Breast epithelium (tissue), 3 donors: ENCODE measurements around the gene CCDC187.

Experiments
- POLR2A ChIP-seq: fragments of 450-650 bp; IDR thresholded peaks from one replicate; pipeline ENCODE4 v1.6.1; 2016; ENCODE audit warnings: antibody characterized with exemption, mild to moderate bottlenecking, moderate library complexity
- POLR2AphosphoS5 ChIP-seq, 3 donors: sonication (generic); formaldehyde crosslinking; IDR thresholded peaks; one replicate each; pipeline ENCODE4 v1.6.1; 2017; ENCODE audit warnings: antibody characterized with exemption in 3 of 3
- TF ChIP-seq, protein P1 (sequence below), 3 donors: fragments of 450-650 bp; IDR thresholded peaks; one replicate each; pipeline ENCODE4 v1.5.1; 2016 to 2017; ENCODE audit warnings: antibody characterized with exemption in 3 of 3, mild to moderate bottlenecking in 3 of 3, moderate library complexity in 3 of 3

DNA sequence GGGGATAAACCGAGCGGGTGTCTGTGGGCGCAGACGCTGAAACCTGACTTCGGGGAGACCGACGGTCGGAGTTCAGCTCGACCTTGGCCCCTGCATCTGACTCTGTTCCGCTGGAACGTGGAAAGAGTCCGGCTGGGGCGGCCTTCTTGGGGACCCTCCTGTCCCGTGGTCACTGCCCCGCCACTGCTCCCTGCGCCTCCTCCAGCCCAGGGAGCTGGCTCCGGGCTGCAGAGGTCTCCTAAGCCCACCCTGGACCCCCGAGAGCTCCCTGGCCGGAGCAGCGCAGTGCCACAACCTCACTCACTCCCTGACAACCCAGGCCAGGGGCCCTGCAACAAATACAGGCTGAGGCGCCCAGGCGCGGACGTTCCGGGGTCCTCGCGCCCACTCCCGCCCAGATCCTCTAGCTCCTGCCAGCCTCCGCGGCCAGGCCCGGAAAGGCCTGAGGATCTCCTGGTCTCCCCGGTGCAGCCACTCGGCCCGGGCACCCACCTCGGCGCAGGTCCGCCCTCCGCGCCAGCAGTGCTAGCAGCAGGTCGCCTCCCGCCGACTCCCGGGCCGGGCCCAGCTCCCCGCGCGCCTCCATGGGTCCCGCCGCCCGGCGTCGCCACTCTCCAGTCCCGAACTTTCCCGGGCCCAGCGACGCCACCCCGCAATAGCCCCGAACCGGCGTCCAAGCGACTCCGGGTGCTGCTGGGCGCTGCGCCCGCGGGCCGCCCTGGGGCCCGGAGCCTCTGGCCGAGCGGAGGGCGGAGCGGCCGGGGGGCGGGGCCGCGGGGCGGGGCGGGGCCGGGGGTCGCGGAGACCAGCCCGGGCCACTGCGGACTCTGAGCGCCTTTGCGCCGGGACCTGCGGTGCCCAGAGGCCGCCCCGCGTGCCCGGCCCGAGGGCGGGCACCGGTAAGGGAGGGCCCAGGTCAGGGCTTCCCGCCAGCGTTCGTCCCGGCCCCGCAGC, 101.2 kb downstream of the CCDC187 start:
- TF ChIP-seq, protein P1, sequence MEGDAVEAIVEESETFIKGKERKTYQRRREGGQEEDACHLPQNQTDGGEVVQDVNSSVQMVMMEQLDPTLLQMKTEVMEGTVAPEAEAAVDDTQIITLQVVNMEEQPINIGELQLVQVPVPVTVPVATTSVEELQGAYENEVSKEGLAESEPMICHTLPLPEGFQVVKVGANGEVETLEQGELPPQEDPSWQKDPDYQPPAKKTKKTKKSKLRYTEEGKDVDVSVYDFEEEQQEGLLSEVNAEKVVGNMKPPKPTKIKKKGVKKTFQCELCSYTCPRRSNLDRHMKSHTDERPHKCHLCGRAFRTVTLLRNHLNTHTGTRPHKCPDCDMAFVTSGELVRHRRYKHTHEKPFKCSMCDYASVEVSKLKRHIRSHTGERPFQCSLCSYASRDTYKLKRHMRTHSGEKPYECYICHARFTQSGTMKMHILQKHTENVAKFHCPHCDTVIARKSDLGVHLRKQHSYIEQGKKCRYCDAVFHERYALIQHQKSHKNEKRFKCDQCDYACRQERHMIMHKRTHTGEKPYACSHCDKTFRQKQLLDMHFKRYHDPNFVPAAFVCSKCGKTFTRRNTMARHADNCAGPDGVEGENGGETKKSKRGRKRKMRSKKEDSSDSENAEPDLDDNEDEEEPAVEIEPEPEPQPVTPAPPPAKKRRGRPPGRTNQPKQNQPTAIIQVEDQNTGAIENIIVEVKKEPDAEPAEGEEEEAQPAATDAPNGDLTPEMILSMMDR (IDR thresholded peaks at IDR 0.05), result no peak
- TF ChIP-seq POLR2A (no peak), POLR2AphosphoS5 (IDR thresholded peaks at IDR 0.05) (no peak)
